Effector memory CD4-positive, alpha-beta T cell (primary cell): ENCODE results near the gene IGHMBP2.

Experiments used
- DNase-seq, 3 donors: peaks; one replicate each; pipeline ENCODE4 v3.0.0-alpha.2; 2020
- H3K27ac ChIP-seq: 2 replicates; pipeline ENCODE4 v1.7.0; 2013; ENCODE audit warnings: mild to moderate bottlenecking, low read length, moderate library complexity; ENCODE audit not compliant: insufficient read depth, poor library complexity, severe bottlenecking
- H3K27me3 ChIP-seq: replicated peaks from 2 replicates; pipeline ENCODE4 v1.7.0; 2013; ENCODE audit warnings: mild to moderate bottlenecking, low read length; ENCODE audit not compliant: insufficient read depth, control insufficient read depth, poor library complexity, severe bottlenecking
- H3K36me3 ChIP-seq: 2 replicates; pipeline ENCODE4 v1.7.0; 2013; ENCODE audit warnings: mild to moderate bottlenecking, low read length, moderate library complexity; ENCODE audit not compliant: control insufficient read depth, insufficient read depth
- H3K4me1 ChIP-seq: 2 replicates; pipeline ENCODE4 v1.7.0; 2013; ENCODE audit warnings: low read length, mild to moderate bottlenecking; ENCODE audit not compliant: control insufficient read depth, insufficient read depth, poor library complexity, severe bottlenecking
- H3K4me3 ChIP-seq: 2 replicates; pipeline ENCODE4 v1.7.0; 2013; ENCODE audit warnings: low read length, low read depth, mild to moderate bottlenecking; ENCODE audit not compliant: insufficient read depth, poor library complexity, severe bottlenecking
- H3K9me3 ChIP-seq: 2 replicates; pipeline ENCODE4 v1.7.0; 2013; ENCODE audit warnings: mild to moderate bottlenecking, low read length, moderate library complexity; ENCODE audit not compliant: control insufficient read depth

IGHMBP2 gene

GRCh38 chr11:68980776-68981065 lies 77.0 kb downstream of the IGHMBP2 start, which contains the start of gene MRGPRD:
Gene MRGPRD (minus strand): TSS chr11:68980986. CDS start chr11:68980986, 0 bp downstream.
- no peaks in the 10 kb centered on the region for H3K36me3 ChIP-seq
- no peaks in the 10 kb centered on the region for H3K27me3 ChIP-seq
- no peak within 1 kb of the TSS for H3K4me3 ChIP-seq
- no peaks in the 10 kb centered on the region for H3K9me3 ChIP-seq
- DNase-seq: no peak
- H3K27ac ChIP-seq: no peak within 1 kb of the TSS
- no peaks in the 10 kb centered on the region for H3K4me1 ChIP-seq

DNA sequence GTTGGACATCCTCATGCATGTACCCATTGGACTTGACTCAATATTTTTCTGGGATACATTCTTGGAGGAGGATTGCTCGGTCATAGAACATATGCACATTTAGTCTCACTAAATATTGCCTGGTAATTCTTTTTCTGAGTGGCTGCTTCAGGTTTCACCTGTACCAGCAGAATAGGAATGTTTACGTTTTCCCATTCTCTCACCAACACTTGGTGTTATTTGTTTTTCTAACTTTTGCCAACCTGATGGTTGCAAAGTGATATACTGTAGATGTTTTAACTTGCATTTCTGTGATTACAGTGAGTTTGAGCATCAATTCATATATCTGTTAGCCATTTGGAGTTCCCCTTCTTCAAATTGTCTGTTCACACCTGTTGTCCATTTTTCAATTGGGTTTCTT lies 78.4 kb downstream of the IGHMBP2 start:
- no peaks in the 10 kb centered on the region for H3K27me3 ChIP-seq
- H3K4me3 ChIP-seq: no peak overlapping the region
- no peaks in the 10 kb centered on the region for H3K4me1 ChIP-seq
- no peak for DNase-seq
- no peak overlapping the region for H3K27ac ChIP-seq
- no peaks in the 10 kb centered on the region for H3K36me3 ChIP-seq
- no peaks in the 10 kb centered on the region for H3K9me3 ChIP-seq

- no peaks in the 10 kb centered on the region for H3K9me3 ChIP-seq
- no peaks in the 10 kb centered on the region for H3K27me3 ChIP-seq
Measured at GRCh38 chr11:68983801-68984200, 80.1 kb downstream of the IGHMBP2 start.

DNA sequence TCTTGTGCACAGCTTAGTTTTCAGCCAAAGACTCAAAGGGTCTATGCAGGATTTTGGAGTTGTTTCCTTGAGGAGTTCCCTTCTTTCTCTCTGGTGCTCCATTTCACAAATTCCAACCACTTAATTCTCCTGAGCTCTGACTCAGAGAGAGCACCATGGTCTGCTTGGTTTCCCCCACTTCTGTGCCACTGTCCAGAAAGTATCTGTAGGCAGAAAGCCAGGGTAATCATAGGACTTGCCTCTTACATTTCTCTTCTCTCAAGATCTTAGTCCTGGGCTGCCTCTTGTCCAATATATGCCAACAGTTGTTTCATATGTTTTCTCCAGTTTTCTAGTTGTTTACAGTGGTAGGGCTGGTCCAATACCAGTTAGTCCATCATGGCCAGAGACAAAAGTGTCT lies 83.5 kb downstream of the IGHMBP2 start:
- no peak overlapping the region for H3K27ac ChIP-seq
- H3K36me3 ChIP-seq: no peaks in the 10 kb centered on the region
- H3K27me3 ChIP-seq: no peaks in the 10 kb centered on the region
- H3K9me3 ChIP-seq: no peaks in the 10 kb centered on the region
- DNase-seq: no peak
- H3K4me3 ChIP-seq: no peak overlapping the region
- H3K4me1 ChIP-seq: no peaks in the 10 kb centered on the region

More at GRCh38 chr11:68983801-68984200, 80.1 kb downstream of the IGHMBP2 start:
- H3K36me3 ChIP-seq: no peaks in the 10 kb centered on the region
- H3K4me3 ChIP-seq: no peak overlapping the region
- DNase-seq: no peak
- no peak overlapping the region for H3K27ac ChIP-seq
- H3K4me1 ChIP-seq: no peaks in the 10 kb centered on the region

DNA sequence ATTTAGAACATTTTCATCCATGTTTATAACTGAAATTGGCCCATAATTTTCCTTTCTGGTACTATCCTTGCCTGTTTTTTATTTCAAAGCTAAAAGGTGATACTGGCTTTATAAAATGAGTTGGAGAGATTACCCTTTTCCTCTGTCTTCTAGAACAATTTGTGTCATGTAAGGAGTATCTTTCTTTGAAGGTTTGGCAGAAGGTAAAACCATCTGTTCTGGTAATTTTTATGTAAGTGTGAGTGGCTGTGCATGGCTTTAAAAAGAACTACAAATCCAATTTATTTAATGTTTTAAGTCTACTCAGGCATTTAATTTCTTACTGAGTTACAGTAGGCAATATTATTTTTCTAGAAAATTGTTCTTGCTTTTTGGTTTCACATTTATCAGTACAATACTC lies 84.8 kb downstream of the IGHMBP2 start:
- no peaks in the 10 kb centered on the region for H3K36me3 ChIP-seq
- H3K4me3 ChIP-seq: no peak overlapping the region
- no peaks in the 10 kb centered on the region for H3K9me3 ChIP-seq
- H3K27me3 ChIP-seq: no peaks in the 10 kb centered on the region
- no peak for DNase-seq
- H3K4me1 ChIP-seq: no peaks in the 10 kb centered on the region
- H3K27ac ChIP-seq: no peak overlapping the region
